ENCODE data around the gene CTDSP2. TPM values are rescaled to one million over a fixed set of nuclear protein-coding genes. Genes with fewer than 3 reads are reported as not detected.
A peak's percentile ranks its signal among the peaks of the same experiment; 100 is the strongest.
"Not testable (repeated sequence)": the region's sequence is repeated elsewhere in the genome, so short reads cannot be mapped to it uniquely, and the experiment has no call there.

Gene CTDSP2
- total and polyA plus RNA-seq, 5 experiments from 2014 or later: 51.4 to 262 (median 81.2) TPM

GRCh38 chr12:57823908-57824640 lies 22.5 kb downstream of the CTDSP2 start:
- H3K9me3 Mint-ChIP-seq: no peaks in the 10 kb centered on the region
- POLR2A ChIA-PET: interaction anchor here (1.1 to 1.6 kb wide), 2 partner anchors 9 to 75 kb away, joined by 3 read pairs; no protein-coding TSS in a partner anchor
- H3K4me1 Mint-ChIP-seq: peaks cover 8 to 19% (median 11%) of the 10 kb centered on the region in 4 donors
- no peak overlapping the region for H3K4me3 Mint-ChIP-seq
- peak overlapping the region in 2 of 10 donors; percentile 25 to 34 for H3K27ac Mint-ChIP-seq
- H3K36me3 Mint-ChIP-seq: peaks cover 0 to 88% (median 7%) of the 10 kb centered on the region in 3 donors
- no peaks in the 10 kb centered on the region for H3K27me3 Mint-ChIP-seq
- DNase-seq (no peak), ATAC-seq (no peak)

- no peak overlapping the region for H3K4me3 Mint-ChIP-seq
- POLR2A ChIA-PET: interaction anchor here (0.6 to 1.6 kb wide), 2 partner anchors 11 to 75 kb away, joined by 3 read pairs; no protein-coding TSS in a partner anchor
- H3K9me3 Mint-ChIP-seq: no peaks in the 10 kb centered on the region
- peak overlapping the region in 6 of 10 donors; percentile 40 to 87 (median 62) for H3K27ac Mint-ChIP-seq
- no peaks in the 10 kb centered on the region for H3K27me3 Mint-ChIP-seq
- DNase-seq (no peak), ATAC-seq (no peak)
- peaks cover 0 to 17% (median 10%) of the 10 kb centered on the region in 4 donors for H3K4me1 Mint-ChIP-seq
- peaks cover 0 to 88% (median 7%) of the 10 kb centered on the region in 3 donors for H3K36me3 Mint-ChIP-seq
Measured at GRCh38 chr12:57823131-57823907, 23.2 kb downstream of the CTDSP2 start.

- H3K36me3 Mint-ChIP-seq: peaks cover 0 to 80% (median 7%) of the 10 kb centered on the region in 3 donors
- peak overlapping the region in 5 of 10 donors; percentile 16 to 87 (median 66) for H3K27ac Mint-ChIP-seq
- POLR2A ChIA-PET: interaction anchor here (0.6 kb wide), 1 partner anchor 12 kb away, joined by 3 read pairs; no protein-coding TSS in a partner anchor
Measured at GRCh38 chr12:57822392-57823130, 24.0 kb downstream of the CTDSP2 start.

GRCh38 chr12:57821474-57822214 lies 24.9 kb downstream of the CTDSP2 start:
- Mint-ChIP-seq H3K27ac (peak overlapping the region in 3 of 10 donors; percentile 57 to 88 (median 79)), H3K27me3 (no peaks in the 10 kb centered on the region), H3K4me3 (peak overlapping the region in 1 of 10 donors; percentile 29), H3K4me1 (peaks cover 1 to 16% (median 7%) of the 10 kb centered on the region in 4 donors), H3K36me3 (peaks cover 0 to 71% (median 7%) of the 10 kb centered on the region in 3 donors), H3K9me3 (no peaks in the 10 kb centered on the region)
- POLR2A ChIA-PET: no interaction called here
- ATAC-seq (no peak), DNase-seq (no peak)

More at GRCh38 chr12:57822392-57823130, 24.0 kb downstream of the CTDSP2 start:
- peaks cover 0 to 17% (median 11%) of the 10 kb centered on the region in 4 donors for H3K4me1 Mint-ChIP-seq
- peak in 1 of 10 donors; percentile 53 for DNase-seq
- no peaks in the 10 kb centered on the region for H3K27me3 Mint-ChIP-seq
- no peaks in the 10 kb centered on the region for H3K9me3 Mint-ChIP-seq
- H3K4me3 Mint-ChIP-seq: no peak overlapping the region
- ATAC-seq: no peak

GRCh38 chr12:57821015-57821414 lies 25.5 kb downstream of the CTDSP2 start:
- H3K4me1 Mint-ChIP-seq: peaks cover 3 to 16% (median 10%) of the 10 kb centered on the region in 4 donors
- H3K27me3 Mint-ChIP-seq, H3K9me3 Mint-ChIP-seq, DNase-seq, ATAC-seq, POLR2A ChIA-PET, H3K4me3 Mint-ChIP-seq: not testable (repeated sequence)
- H3K27ac Mint-ChIP-seq: peak overlapping the region in 6 of 10 donors; percentile 12 to 88 (median 64)
- H3K36me3 Mint-ChIP-seq: peaks cover 0 to 65% (median 7%) of the 10 kb centered on the region in 3 donors

GRCh38 chr12:57820119-57820518 lies 26.4 kb downstream of the CTDSP2 start:
- H3K27ac Mint-ChIP-seq: peak overlapping the region in 1 of 10 donors; percentile 36
- H3K27me3 Mint-ChIP-seq, POLR2A ChIA-PET: not testable (repeated sequence)

GRCh38 chr12:57817990-57818331 lies 28.6 kb downstream of the CTDSP2 start:
- not testable (repeated sequence) for DNase-seq, H3K9me3 Mint-ChIP-seq, ATAC-seq, H3K4me1 Mint-ChIP-seq, H3K27me3 Mint-ChIP-seq, H3K4me3 Mint-ChIP-seq
- H3K36me3 Mint-ChIP-seq: peaks cover 0 to 37% (median 0%) of the 10 kb centered on the region in 3 donors
- POLR2A ChIA-PET: interaction anchor here (0.6 to 2.0 kb wide), 6 partner anchors 12 to 81 kb away, joined by 3 to 8 read pairs (median 4); partner anchors contain the start of gene CTDSP2
- H3K27ac Mint-ChIP-seq: peak overlapping the region in 4 of 10 donors; percentile 12 to 66 (median 47)

More at GRCh38 chr12:57820119-57820518, 26.4 kb downstream of the CTDSP2 start:
- H3K36me3 Mint-ChIP-seq: peaks cover 0 to 56% (median 7%) of the 10 kb centered on the region in 3 donors
- not testable (repeated sequence) for H3K4me1 Mint-ChIP-seq, H3K4me3 Mint-ChIP-seq, DNase-seq, ATAC-seq, H3K9me3 Mint-ChIP-seq

GRCh38 chr12:57817261-57817989 lies 29.1 kb downstream of the CTDSP2 start:
- ATAC-seq (no peak), DNase-seq (no peak)
- H3K27me3 Mint-ChIP-seq: no peaks in the 10 kb centered on the region
- H3K4me3 Mint-ChIP-seq: no peak overlapping the region
- no peaks in the 10 kb centered on the region for H3K9me3 Mint-ChIP-seq
- POLR2A ChIA-PET: interaction anchor here (0.6 to 2.0 kb wide), 5 partner anchors 12 to 28 kb away, joined by 3 to 8 read pairs (median 4); partner anchors contain the start of gene CTDSP2
- H3K4me1 Mint-ChIP-seq: peaks cover 4 to 10% (median 6%) of the 10 kb centered on the region in 4 donors
- H3K27ac Mint-ChIP-seq: peak overlapping the region in 8 of 10 donors; percentile 4 to 75 (median 48)
- H3K36me3 Mint-ChIP-seq: peaks cover 0 to 31% (median 0%) of the 10 kb centered on the region in 3 donors

- H3K27me3 Mint-ChIP-seq: no peaks in the 10 kb centered on the region
- DNase-seq (no peak), ATAC-seq (no peak)
- H3K36me3 Mint-ChIP-seq: peaks cover 0 to 26% (median 0%) of the 10 kb centered on the region in 3 donors
- no peaks in the 10 kb centered on the region for H3K9me3 Mint-ChIP-seq
- H3K4me1 Mint-ChIP-seq: peaks cover 4 to 10% (median 6%) of the 10 kb centered on the region in 4 donors
- POLR2A ChIA-PET: interaction anchor here (1.3 kb wide), 1 partner anchor 27 kb away, joined by 3 read pairs; no protein-coding TSS in a partner anchor
- peak overlapping the region in 3 of 10 donors; percentile 11 to 66 (median 35) for H3K27ac Mint-ChIP-seq
- H3K4me3 Mint-ChIP-seq: no peak overlapping the region
Measured at GRCh38 chr12:57816855-57817151, 29.7 kb downstream of the CTDSP2 start.

- ATAC-seq (no peak), DNase-seq (no peak)
- H3K27ac Mint-ChIP-seq: peak overlapping the region in 6 of 10 donors; percentile 33 to 83 (median 44)
- peaks cover 6 to 10% (median 6%) of the 10 kb centered on the region in 4 donors for H3K4me1 Mint-ChIP-seq
- H3K4me3 Mint-ChIP-seq: no peak overlapping the region
- H3K36me3 Mint-ChIP-seq: peaks cover 0 to 23% (median 0%) of the 10 kb centered on the region in 3 donors
- POLR2A ChIA-PET: interaction anchor here (1.3 kb wide), 1 partner anchor 28 kb away, joined by 3 read pairs; no protein-coding TSS in a partner anchor
- H3K9me3 Mint-ChIP-seq: no peaks in the 10 kb centered on the region
- no peaks in the 10 kb centered on the region for H3K27me3 Mint-ChIP-seq
Measured at GRCh38 chr12:57816001-57816854, 30.3 kb downstream of the CTDSP2 start.

Measured in naive thymus-derived CD8-positive, alpha-beta T cell (primary cell).